Measurements from ENCODE around the gene ABR.
"Not testable (repeated sequence)": the region's sequence is repeated elsewhere in the genome, so short reads cannot be mapped to it uniquely, and the experiment has no call there.

The ABR gene

GRCh38 chr17:1173432-1174262, 6.1 kb downstream of the ABR start:
- no peak for DNase-seq (ENCODE audit: low read depth in 2 of 2)

GRCh38 chr17:1171953-1172352, 7.8 kb downstream of the ABR start:
- no peak for DNase-seq (ENCODE audit: low read depth in 2 of 2)

- DNase-seq (ENCODE audit: low read depth in 2 of 2): no peak
Measured at GRCh38 chr17:1170739-1171138, 9.0 kb downstream of the ABR start.

GRCh38 chr17:1169929-1170312, 9.9 kb downstream of the ABR start:
- DNase-seq (ENCODE audit: low read depth in 2 of 2): no peak

DNA sequence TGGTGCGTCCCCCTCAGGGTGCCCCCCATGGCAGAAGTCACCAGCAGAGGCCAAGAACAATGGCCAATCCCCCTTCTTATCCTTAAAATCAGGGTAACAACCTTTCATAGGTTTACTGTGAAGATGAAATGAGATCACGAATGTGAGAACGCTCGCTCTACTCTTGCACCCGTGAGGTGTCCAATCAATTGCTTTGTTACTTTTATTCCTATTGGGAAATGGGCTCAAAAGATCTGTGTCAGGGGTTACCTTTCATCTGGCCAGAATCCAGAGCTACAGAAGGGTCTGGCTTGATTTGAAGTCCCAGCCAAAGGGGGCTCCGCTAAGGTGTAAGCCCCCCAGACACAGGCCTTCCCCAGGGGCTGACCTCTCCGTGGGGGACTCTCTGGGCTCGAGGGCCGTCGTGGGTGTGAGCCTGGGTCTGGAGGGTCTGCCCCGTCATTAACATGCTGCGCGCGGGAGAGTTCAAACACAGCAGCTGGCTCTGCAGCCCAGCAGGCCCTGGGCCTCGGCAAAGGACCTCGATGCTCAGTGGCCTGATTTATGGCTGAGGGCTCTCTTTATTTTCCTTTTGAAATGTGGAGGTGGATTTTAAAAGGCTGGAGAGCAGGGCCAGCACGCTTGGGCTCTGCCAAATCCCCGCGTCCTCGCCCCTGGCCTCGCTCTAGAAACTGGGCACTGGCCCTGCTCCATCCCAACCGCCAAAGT, 10.4 kb downstream of the ABR start:
- DNase-seq (ENCODE audit: low read depth in 2 of 2): no peak

DNA sequence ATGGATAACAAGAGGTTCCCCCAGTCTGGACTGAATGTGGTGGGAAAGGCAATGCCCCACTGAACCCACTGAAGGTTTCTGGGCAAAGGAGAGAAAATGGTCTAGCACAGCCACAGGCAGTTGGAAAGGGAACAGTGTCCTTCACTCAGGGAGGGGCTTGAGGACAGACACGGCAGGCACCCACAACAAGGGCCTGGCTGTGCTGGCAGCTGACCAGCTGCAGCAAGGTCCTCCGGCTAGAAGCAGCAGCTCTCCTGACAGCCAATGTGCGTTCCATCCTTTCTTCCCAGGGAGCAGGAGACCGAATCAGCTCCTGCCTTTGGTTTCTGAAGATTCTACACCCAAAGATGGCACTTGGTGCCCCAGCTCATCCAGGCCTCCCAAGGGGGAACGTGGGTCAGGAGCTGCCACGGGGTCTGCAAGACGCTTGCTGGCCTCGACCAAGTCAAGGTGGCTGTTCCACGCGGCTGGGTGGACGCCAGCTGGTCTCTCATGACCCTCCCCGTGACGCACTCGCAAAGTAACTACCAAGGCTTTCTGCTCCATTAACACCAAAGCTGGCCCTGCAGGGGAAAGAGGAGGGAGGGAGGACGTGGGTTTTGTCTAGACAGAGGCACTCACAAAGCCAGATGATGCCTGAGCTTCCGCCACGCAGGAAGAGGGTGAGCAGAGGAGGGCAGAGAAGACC, 11.1 kb downstream of the ABR start:
- DNase-seq (ENCODE audit: low read depth in 2 of 2): no peak

GRCh38 chr17:1166276-1166675, 13.5 kb downstream of the ABR start:
- DNase-seq (ENCODE audit: low read depth in 2 of 2): no peak

- DNase-seq (ENCODE audit: low read depth in 2 of 2): no peak
Measured at GRCh38 chr17:1165836-1166235, 13.9 kb downstream of the ABR start.

GRCh38 chr17:1164935-1165556, 14.7 kb downstream of the ABR start:
- no peak for DNase-seq (ENCODE audit: low read depth in 2 of 2)

DNA sequence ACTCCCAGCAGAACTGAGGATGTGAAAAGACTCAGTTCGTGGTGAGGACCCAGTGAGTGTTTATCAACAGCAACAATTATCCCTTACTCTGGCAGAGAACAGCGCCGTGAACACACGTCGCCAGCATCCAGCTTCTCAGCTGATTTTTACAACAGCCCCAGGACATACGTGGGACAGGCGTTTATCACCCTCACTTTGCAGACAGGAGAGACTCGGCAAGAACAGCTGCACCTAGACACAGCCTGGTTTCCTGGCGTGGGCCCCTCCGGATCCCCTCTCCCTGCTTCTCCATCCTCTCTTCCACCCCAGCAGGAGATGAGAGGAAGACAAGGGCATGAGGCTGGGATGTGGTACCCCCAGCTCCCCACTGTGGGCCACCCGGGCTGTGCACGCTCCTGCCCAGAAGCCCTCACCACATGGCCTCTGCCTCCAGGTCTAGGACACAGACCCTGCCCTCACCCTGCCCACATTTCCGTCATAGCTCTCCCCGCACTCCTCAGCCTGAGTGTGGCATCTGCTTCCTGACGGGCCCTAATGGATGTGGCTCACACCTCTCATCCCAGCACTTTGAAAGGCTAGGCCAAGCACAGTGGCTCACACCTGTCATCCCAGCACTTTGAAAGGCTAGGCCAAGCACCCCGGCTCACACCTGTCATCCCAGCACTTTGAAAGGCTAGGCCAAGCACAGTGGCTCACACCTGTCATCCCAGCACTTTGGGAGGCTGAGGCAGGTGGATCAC, 17.5 kb downstream of the ABR start:
- DNase-seq (ENCODE audit: low read depth in 2 of 2): no peak

- no peak for DNase-seq (ENCODE audit: low read depth in 2 of 2)
Measured at GRCh38 chr17:1160591-1161390, 19.0 kb downstream of the ABR start.

GRCh38 chr17:1159431-1160180, 20.2 kb downstream of the ABR start:
- DNase-seq (ENCODE audit: low read depth in 2 of 2): no peak

GRCh38 chr17:1158879-1159278, 20.9 kb downstream of the ABR start:
- DNase-seq (ENCODE audit: low read depth in 2 of 2): no peak

DNA sequence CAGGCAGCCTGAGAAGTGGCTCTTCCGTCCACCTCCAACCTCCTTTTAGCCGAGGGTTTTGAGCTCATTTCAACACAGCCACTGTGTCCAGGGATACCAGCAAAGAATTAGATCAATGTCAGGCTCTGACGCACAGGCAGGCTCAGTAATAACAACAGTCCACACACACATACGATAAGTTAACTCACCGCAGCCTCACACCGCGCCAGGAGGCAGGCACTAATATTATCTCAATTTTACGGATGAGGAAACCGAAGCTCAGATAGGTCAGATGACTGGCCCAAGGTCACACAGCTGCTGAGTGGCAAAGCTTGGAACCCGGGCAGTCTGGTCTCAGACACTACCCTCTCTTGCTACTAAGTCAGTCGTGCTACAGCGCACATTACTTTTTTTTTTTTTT, 22.9 kb downstream of the ABR start:
- no peak for DNase-seq (ENCODE audit: low read depth in 2 of 2)

GRCh38 chr17:1154704-1155103, 25.1 kb downstream of the ABR start:
- no peak for DNase-seq (ENCODE audit: low read depth in 2 of 2)

GRCh38 chr17:1153795-1154546, 25.8 kb downstream of the ABR start:
- DNase-seq (ENCODE audit: low read depth in 2 of 2): peak; percentile 49 to 56

DNA sequence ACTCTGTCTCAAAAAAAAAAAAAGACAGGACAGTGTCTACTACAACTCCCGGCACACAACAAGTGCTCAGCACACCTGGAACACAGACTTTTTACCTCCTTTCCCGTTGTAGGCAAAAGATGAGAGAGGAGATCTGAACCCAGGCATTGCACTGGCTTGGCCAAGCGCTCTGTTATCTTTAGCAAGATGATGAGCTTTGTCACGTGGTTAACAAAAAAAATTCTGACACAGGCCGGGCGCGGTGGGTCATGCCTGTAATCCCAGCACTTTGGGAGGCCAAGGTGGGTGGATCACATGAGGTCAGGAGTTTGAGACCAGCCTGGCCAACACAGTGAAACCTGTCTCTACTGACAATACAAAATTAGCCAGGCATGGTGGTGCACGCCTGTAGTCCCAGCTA, 27.2 kb downstream of the ABR start:
- not testable (repeated sequence) for DNase-seq (ENCODE audit: low read depth in 2 of 2)

DNA sequence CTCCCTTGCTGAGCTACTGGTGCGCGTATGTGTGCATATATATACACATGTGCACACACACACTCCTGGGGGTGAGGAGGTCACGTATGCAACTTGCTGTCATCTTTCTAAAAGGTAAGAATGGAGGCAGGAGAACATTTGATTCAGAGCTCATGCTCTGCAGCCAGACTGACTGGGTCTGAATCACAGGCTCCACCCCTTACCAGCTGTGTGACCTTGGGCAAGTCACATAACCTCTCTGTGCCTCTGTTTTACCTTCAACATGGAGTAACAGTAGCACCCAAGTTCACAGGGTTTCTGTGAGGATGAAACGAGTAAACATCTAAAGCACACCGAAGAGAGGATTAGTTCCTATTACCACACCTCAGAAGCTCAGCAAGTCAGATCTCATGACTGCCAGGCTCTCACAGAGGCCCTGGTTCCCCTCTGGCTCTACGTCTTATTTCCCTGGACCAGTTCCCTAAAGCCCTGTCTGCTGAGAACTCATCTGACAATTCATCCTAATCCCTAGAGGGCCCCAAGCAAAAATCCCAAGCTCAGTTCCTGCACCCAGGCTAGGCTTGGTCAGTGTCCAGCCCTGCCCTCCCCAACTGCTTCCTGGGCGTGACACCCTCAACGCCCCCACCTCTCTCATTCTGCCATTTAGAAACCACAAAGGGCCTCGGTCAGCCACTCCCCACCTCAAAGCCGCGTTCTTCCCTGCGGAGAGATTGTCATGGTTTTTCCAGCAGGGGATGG, 28.7 kb downstream of the ABR start:
- DNase-seq (ENCODE audit: low read depth in 2 of 2): no peak

DNA sequence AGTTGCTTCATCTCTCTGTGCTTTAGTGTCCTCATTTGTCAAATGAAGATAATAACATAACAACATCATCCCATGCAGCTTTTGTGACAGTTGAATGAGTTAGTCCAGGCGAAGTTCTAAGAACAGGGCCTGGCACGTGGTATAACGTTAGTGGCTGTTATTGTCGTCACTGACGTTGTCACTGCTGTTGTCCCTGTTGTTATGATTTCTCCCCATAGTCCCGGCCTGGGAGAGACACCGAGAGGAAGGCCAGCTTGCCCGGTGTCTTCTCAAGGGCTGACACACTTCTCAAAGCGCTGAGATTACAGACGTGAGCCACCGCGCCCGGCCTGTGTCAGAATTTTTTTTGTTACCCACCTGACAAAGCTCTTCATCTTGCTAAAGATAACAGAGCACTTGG, 29.9 kb downstream of the ABR start:
- DNase-seq (ENCODE audit: low read depth in 2 of 2): no peak
